ENCODE data around the gene BTN2A1.
"Not testable (repeated sequence)": the region's sequence is repeated elsewhere in the genome, so short reads cannot be mapped to it uniquely, and the experiment has no call there.

Gene BTN2A1

GRCh38 chr6:26433680-26434079 lies 24.1 kb upstream of the BTN2A1 start:
- DNase-seq = not testable (repeated sequence)

GRCh38 chr6:26436018-26436417 lies 21.7 kb upstream of the BTN2A1 start:
- DNase-seq = no peak

GRCh38 chr6:26437550-26437949 lies 20.2 kb upstream of the BTN2A1 start:
- no peak for DNase-seq

GRCh38 chr6:26438000-26438399 lies 19.8 kb upstream of the BTN2A1 start:
- DNase-seq = no peak

- no peak for DNase-seq
These were observed 18.3 kb upstream of the BTN2A1 start for GRCh38 chr6:26439151-26440125.

GRCh38 chr6:26440977-26441358 lies 16.8 kb upstream of the BTN2A1 start:
- no peak for DNase-seq

- no peak for DNase-seq
These were observed 15.8 kb upstream of the BTN2A1 start for GRCh38 chr6:26441977-26442376.

GRCh38 chr6:26445934-26446667 lies 11.7 kb upstream of the BTN2A1 start:
- DNase-seq = no peak

GRCh38 chr6:26447257-26447656 lies 10.5 kb upstream of the BTN2A1 start:
- no peak for DNase-seq

- DNase-seq = no peak
These were observed 7.5 kb upstream of the BTN2A1 start for GRCh38 chr6:26450240-26450639.

GRCh38 chr6:26452631-26453235 lies 5.0 kb upstream of the BTN2A1 start:
- DNase-seq = no peak

- no peak for DNase-seq
These were observed 3.1 kb upstream of the BTN2A1 start for GRCh38 chr6:26454631-26455030.

- no peak for DNase-seq
These were observed 2.3 kb upstream of the BTN2A1 start for GRCh38 chr6:26455357-26455970.

GRCh38 chr6:26457264-26457805 lies 420 bp upstream of the BTN2A1 start:
- no peak for DNase-seq

- DNase-seq = no peak
These were observed 1.5 kb downstream of the BTN2A1 start for GRCh38 chr6:26459023-26459810.

- DNase-seq = not testable (repeated sequence)
These were observed 3.6 kb downstream of the BTN2A1 start for GRCh38 chr6:26461353-26461752.

GRCh38 chr6:26464014-26464413 lies 6.3 kb downstream of the BTN2A1 start:
- no peak for DNase-seq

GRCh38 chr6:26464416-26465131 lies 6.8 kb downstream of the BTN2A1 start:
- no peak for DNase-seq

- no peak for DNase-seq
These were observed 8.0 kb downstream of the BTN2A1 start for GRCh38 chr6:26465776-26466175.

GRCh38 chr6:26468829-26469228 lies 11.1 kb downstream of the BTN2A1 start:
- no peak for DNase-seq

- no peak for DNase-seq
These were observed 12.9 kb downstream of the BTN2A1 start for GRCh38 chr6:26470643-26471042.
